Measurements from ENCODE around the gene ZFAND3.

DNA sequence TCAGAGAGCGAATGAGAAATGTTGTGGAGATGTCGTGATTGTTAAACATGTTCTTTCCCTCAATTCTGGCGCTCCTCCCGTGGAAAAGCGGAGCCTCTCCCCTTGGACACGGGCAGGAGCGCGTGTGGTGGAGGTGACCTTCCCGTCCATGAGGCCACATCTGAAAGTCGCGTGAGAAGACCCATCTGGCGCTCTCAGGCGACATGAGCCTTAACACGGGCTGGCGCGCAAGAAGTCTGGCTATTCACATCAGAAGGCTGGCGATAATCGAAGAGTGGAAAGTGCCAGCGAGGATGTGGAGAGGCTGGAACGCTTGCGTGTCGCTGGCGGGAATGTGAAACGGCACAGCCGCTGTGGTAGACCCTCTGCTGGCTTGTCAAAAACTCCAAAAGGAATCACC lies 341.3 kb downstream of the ZFAND3 start:
- TF ChIP-seq, protein P1, sequence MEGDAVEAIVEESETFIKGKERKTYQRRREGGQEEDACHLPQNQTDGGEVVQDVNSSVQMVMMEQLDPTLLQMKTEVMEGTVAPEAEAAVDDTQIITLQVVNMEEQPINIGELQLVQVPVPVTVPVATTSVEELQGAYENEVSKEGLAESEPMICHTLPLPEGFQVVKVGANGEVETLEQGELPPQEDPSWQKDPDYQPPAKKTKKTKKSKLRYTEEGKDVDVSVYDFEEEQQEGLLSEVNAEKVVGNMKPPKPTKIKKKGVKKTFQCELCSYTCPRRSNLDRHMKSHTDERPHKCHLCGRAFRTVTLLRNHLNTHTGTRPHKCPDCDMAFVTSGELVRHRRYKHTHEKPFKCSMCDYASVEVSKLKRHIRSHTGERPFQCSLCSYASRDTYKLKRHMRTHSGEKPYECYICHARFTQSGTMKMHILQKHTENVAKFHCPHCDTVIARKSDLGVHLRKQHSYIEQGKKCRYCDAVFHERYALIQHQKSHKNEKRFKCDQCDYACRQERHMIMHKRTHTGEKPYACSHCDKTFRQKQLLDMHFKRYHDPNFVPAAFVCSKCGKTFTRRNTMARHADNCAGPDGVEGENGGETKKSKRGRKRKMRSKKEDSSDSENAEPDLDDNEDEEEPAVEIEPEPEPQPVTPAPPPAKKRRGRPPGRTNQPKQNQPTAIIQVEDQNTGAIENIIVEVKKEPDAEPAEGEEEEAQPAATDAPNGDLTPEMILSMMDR (IDR thresholded peaks at IDR 0.05): no peak
- no peak for TF ChIP-seq POLR2A (IDR thresholded peaks at IDR 0.05)

Data from Peyer's patch (tissue), 4 donors.